Mesendoderm (in vitro differentiated cells): ENCODE data around the gene GJB2.

ENCODE experiments used
- DNase-seq: peaks from one replicate; pipeline ENCODE4 v3.0.0; 2013
- H2AK5ac ChIP-seq: 2 replicates; pipeline ENCODE4 v1.6.1; 2013; ENCODE audit warnings: low read length, inconsistent platforms
- H2BK120ac ChIP-seq: 2 replicates; pipeline ENCODE4 v1.6.1; 2013; ENCODE audit warnings: low read depth, mild to moderate bottlenecking, low read length, moderate library complexity, mixed read lengths
- H2BK15ac ChIP-seq: replicated peaks from 2 replicates; pipeline ENCODE4 v1.6.1; 2013; ENCODE audit warnings: low read depth, mild to moderate bottlenecking, moderate library complexity
- H2BK5ac ChIP-seq: 2 replicates; pipeline ENCODE4 v1.6.1; 2013; ENCODE audit warnings: low read length, inconsistent platforms
- H3K18ac ChIP-seq: 2 replicates; pipeline ENCODE4 v1.6.1; 2013; ENCODE audit warnings: mild to moderate bottlenecking, low read length, mixed read lengths
- H3K23ac ChIP-seq: one replicate; pipeline ENCODE4 v1.6.1; 2013; ENCODE audit warnings: low read length
- H3K27ac ChIP-seq: 2 replicates; pipeline ENCODE4 v1.5.1; 2013; ENCODE audit warnings: low read depth, mild to moderate bottlenecking, inconsistent platforms, low read length, moderate library complexity
- H3K27me3 ChIP-seq: 2 replicates; pipeline ENCODE4 v1.6.1; 2013; ENCODE audit warnings: low read length, control low read depth, mild to moderate bottlenecking, inconsistent platforms; ENCODE audit not compliant: insufficient read depth, poor library complexity
- H3K36me3 ChIP-seq: 2 replicates; pipeline ENCODE4 v1.6.1; 2013; ENCODE audit warnings: low read length, inconsistent platforms; ENCODE audit not compliant: control insufficient read depth, insufficient read depth
- H3K4ac ChIP-seq: one replicate; pipeline ENCODE4 v1.6.1; 2013; ENCODE audit warnings: low read depth, mild to moderate bottlenecking, low read length, moderate library complexity
- H3K4me1 ChIP-seq: 2 replicates; pipeline ENCODE4 v1.6.1; 2013; ENCODE audit warnings: low read depth, low read length, inconsistent platforms; ENCODE audit not compliant: control insufficient read depth
- H3K4me2 ChIP-seq: 2 replicates; pipeline ENCODE4 v1.6.1; 2013; ENCODE audit warnings: low read length
- H3K4me3 ChIP-seq: 2 replicates; pipeline ENCODE4 v1.5.1; 2013; ENCODE audit warnings: mild to moderate bottlenecking, low read length
- H3K56ac ChIP-seq: one replicate; pipeline ENCODE4 v1.6.1; 2013; ENCODE audit warnings: low read length
- H3K79me1 ChIP-seq: 2 replicates; pipeline ENCODE4 v1.6.1; 2013; ENCODE audit warnings: low read length, inconsistent platforms
- H3K79me2 ChIP-seq: 2 replicates; pipeline ENCODE4 v1.6.1; 2013; ENCODE audit warnings: mild to moderate bottlenecking, low read length; ENCODE audit not compliant: control insufficient read depth, insufficient read depth
- H3K9ac ChIP-seq: 2 replicates; pipeline ENCODE4 v1.6.1; 2013; ENCODE audit warnings: low read length, inconsistent platforms
- H4K5ac ChIP-seq: one replicate; pipeline ENCODE4 v1.6.1; 2013; ENCODE audit warnings: low read length
- H4K8ac ChIP-seq: one replicate; pipeline ENCODE4 v1.6.1; 2013; ENCODE audit warnings: low read depth, mild to moderate bottlenecking, control low read depth, low read length, moderate library complexity
- WGBS: extraction: QIAGEN DNeasy Blood & Tissue Kit; methylation state at CpG from one replicate; pipeline ENCODE4 v1.1.7; 2013; ENCODE audit warnings: low lambda C conversion rate, missing lambda C conversion rate; ENCODE audit not compliant: insufficient coverage; ENCODE audit errors: extremely low coverage; 5-methylcytosine and 5-hydroxymethylcytosine counted together

Gene GJB2

DNA sequence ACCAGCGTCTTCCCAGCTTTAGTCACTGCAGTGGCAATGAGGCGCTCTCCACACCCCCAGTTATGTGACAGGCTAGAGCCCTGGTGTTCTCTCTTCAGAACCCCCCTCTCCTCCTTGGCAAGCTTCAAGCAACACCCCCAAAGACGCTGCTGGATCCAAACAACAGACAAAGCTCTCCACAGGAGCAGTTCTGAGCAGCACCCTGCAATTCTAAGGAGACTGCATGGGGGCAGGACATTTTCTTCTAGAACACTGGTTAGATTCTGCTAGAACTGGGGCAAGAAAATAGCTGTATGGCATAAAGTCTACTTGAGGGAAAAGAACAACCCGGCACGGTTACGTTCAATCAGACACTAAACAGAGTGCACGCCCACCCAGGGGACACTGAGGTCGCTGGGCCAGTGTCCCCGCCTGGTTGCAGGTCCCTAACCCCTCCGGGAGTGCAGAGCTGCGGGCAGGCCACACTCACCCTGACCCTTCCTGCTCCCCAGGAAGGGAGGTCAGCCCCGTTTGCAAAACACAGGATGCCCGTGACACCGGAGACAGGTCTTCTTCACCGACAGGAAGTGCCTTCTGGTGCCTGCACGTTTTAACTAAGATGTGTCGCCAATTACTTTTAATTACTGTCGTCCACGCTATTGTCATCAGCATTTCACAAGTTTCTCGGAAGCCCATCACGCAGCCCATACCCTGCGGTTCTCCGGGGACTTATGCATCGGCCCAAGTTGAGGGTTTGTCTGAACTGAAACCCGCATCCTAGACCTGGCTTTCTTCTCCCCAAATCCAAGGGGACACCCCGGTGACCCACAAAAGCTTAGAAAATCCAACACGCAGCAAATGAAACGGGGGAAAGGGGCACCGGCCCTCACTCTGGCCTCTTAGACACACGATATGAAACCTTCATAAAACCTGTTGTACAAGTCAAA, 38.4 kb upstream of the GJB2 start:
- Histone ChIP-seq H3K18ac (no peak overlapping the region), H4K5ac (no peak overlapping the region), H2BK15ac (no peak overlapping the region), H3K36me3 (no peaks in the 10 kb centered on the region), H2AK5ac (no peak overlapping the region), H3K4ac (no peak overlapping the region), H3K27ac (no peak overlapping the region), H3K9ac (no peak overlapping the region), H3K79me2 (no peaks in the 10 kb centered on the region), H3K79me1 (no peaks in the 10 kb centered on the region), H3K27me3 (peaks cover 33% of the 10 kb centered on the region), H2BK120ac (no peak overlapping the region), H2BK5ac (no peak overlapping the region), H4K8ac (no peak overlapping the region), H3K56ac (no peak overlapping the region), H3K4me3 (no peak overlapping the region), H3K23ac (no peak overlapping the region), H3K4me1 (peaks cover 3% of the 10 kb centered on the region), H3K4me2 (peak overlapping the region; percentile 34)
- peak; percentile 17 for DNase-seq
- WGBS, result no CpG with 5 or more reads among the region's 30 CpGs

DNA sequence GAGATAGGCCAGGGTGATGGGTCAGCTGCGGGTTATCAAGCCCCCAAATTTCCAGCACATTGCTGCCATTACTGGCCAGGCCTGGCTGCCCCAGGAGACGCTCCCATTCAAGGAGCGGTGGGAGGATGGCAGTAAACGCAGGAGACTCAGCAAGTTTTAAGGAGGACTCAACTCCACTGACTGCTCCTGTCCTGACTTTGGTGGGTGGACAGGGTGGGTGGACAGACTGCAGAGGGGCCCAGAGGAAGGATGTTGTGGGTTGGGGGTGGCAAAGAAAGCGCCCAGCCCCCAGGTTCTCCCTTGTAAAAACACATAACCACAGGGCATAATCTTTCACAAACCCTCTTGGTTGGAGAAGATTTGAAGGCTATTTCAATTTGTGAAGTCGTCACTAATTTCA, 35.0 kb upstream of the GJB2 start:
- H3K9ac ChIP-seq, result no peak overlapping the region
- WGBS, result no CpG with 5 or more reads among the region's 6 CpGs

DNA sequence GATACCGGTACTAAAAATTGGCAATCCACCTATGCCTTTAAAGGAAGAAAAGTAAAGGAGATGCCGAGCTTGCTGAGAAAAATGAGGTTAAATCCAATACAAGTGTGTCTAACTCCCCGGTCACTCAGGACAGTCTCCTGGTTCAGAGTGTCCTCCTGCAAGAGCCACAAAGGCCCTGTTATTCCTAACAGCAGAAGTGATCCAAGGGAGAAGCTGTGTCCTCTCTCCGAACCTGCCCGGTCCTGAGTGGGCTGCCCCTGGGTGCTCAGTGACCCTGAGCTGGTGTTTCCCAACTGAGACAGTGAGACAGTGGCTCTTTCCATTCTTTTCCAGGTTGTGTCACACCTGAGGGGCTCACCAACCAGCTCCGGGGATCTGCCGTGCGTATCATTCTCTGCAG, 34.5 kb upstream of the GJB2 start:
- Histone ChIP-seq H3K23ac (no peak overlapping the region), H3K27me3 (peaks cover 20% of the 10 kb centered on the region), H3K4ac (no peak overlapping the region), H3K4me3 (no peak overlapping the region), H3K18ac (no peak overlapping the region), H4K5ac (no peak overlapping the region), H2BK5ac (no peak overlapping the region), H3K36me3 (no peaks in the 10 kb centered on the region), H3K79me1 (no peaks in the 10 kb centered on the region), H3K9ac (no peak overlapping the region), H3K56ac (no peak overlapping the region), H2AK5ac (no peak overlapping the region), H3K27ac (no peak overlapping the region), H4K8ac (no peak overlapping the region), H2BK15ac (no peak overlapping the region), H3K4me2 (no peak overlapping the region), H2BK120ac (no peak overlapping the region), H3K79me2 (no peaks in the 10 kb centered on the region), H3K4me1 (peaks cover 3% of the 10 kb centered on the region)
- no peak for DNase-seq
- WGBS, result no CpG with 5 or more reads among the region's 8 CpGs

More for the DNA sequence above, 35.0 kb upstream of the GJB2 start:
- Histone ChIP-seq H3K27me3 (peaks cover 24% of the 10 kb centered on the region), H3K27ac (no peak overlapping the region), H3K36me3 (no peaks in the 10 kb centered on the region), H3K4me2 (no peak overlapping the region), H3K79me2 (no peaks in the 10 kb centered on the region), H2BK120ac (no peak overlapping the region), H3K56ac (no peak overlapping the region), H3K4ac (no peak overlapping the region), H3K18ac (no peak overlapping the region), H2BK5ac (no peak overlapping the region), H3K23ac (no peak overlapping the region), H3K79me1 (no peaks in the 10 kb centered on the region), H3K4me3 (no peak overlapping the region), H4K5ac (no peak overlapping the region), H2AK5ac (no peak overlapping the region), H3K4me1 (peaks cover 3% of the 10 kb centered on the region), H2BK15ac (no peak overlapping the region), H4K8ac (no peak overlapping the region)
- DNase-seq, result no peak

- H3K27me3 ChIP-seq, result no peaks in the 10 kb centered on the region
- H3K9ac ChIP-seq, result no peak overlapping the region
- H2BK120ac ChIP-seq, result no peak overlapping the region
- H3K18ac ChIP-seq, result no peak overlapping the region
- H2AK5ac ChIP-seq, result no peak overlapping the region
- H3K79me1 ChIP-seq, result no peaks in the 10 kb centered on the region
- H3K4me3 ChIP-seq, result no peak overlapping the region
- no peak overlapping the region for H3K56ac ChIP-seq
- no peaks in the 10 kb centered on the region for H3K4me1 ChIP-seq
- H4K5ac ChIP-seq, result no peak overlapping the region
- DNase-seq, result no peak
- no peak overlapping the region for H2BK5ac ChIP-seq
- no peak overlapping the region for H3K4ac ChIP-seq
- no peaks in the 10 kb centered on the region for H3K79me2 ChIP-seq
- H2BK15ac ChIP-seq, result no peak overlapping the region
- no peak overlapping the region for H4K8ac ChIP-seq
- H3K27ac ChIP-seq, result no peak overlapping the region
- whole genome bisulfite sequencing, result no CpG with 5 or more reads among the region's 5 CpGs
- H3K23ac ChIP-seq, result no peak overlapping the region
- H3K4me2 ChIP-seq, result no peak overlapping the region
- no peaks in the 10 kb centered on the region for H3K36me3 ChIP-seq
Observed at GRCh38 chr13:20222553-20222952, 29.8 kb upstream of the GJB2 start.

DNA sequence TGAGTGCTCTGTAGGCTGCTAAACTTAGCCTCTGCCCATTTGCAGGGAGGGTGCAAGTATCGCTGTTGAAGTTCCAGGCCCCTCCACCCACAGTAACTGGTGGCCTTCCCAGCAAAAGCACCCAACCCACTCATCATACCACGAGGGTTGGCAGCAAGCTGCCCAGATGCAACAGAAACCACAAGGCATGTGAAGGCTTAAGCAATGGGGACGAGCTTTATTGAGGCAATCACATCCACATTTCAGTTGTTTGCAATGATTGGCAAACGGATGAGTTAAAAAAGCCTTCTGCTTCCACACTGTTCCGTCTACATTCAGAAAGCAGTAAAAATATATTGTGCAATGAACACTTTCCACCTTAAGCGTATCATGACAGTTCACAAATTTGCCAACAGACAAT, 29.0 kb upstream of the GJB2 start:
- no peak overlapping the region for H3K23ac ChIP-seq
- no peaks in the 10 kb centered on the region for H3K79me2 ChIP-seq
- no peak for DNase-seq
- H2BK15ac ChIP-seq, result no peak overlapping the region
- no CpG with 5 or more reads among the region's 6 CpGs for WGBS
- no peak overlapping the region for H2BK5ac ChIP-seq
- no peaks in the 10 kb centered on the region for H3K79me1 ChIP-seq
- H4K5ac ChIP-seq, result no peak overlapping the region
- no peak overlapping the region for H3K18ac ChIP-seq
- H3K4me3 ChIP-seq, result no peak overlapping the region
- H3K27me3 ChIP-seq, result no peaks in the 10 kb centered on the region
- no peak overlapping the region for H3K56ac ChIP-seq
- no peak overlapping the region for H3K27ac ChIP-seq
- no peaks in the 10 kb centered on the region for H3K36me3 ChIP-seq
- H4K8ac ChIP-seq, result no peak overlapping the region
- H2AK5ac ChIP-seq, result no peak overlapping the region
- no peaks in the 10 kb centered on the region for H3K4me1 ChIP-seq
- H2BK120ac ChIP-seq, result no peak overlapping the region
- no peak overlapping the region for H3K4ac ChIP-seq
- H3K4me2 ChIP-seq, result no peak overlapping the region
- H3K9ac ChIP-seq, result no peak overlapping the region

- Histone ChIP-seq H3K23ac (no peak overlapping the region), H3K56ac (no peak overlapping the region), H3K4me3 (no peak overlapping the region), H3K4me1 (no peaks in the 10 kb centered on the region), H2AK5ac (no peak overlapping the region), H3K79me1 (no peaks in the 10 kb centered on the region), H4K5ac (no peak overlapping the region), H4K8ac (no peak overlapping the region), H2BK120ac (no peak overlapping the region), H3K36me3 (no peaks in the 10 kb centered on the region), H3K4ac (no peak overlapping the region), H2BK5ac (no peak overlapping the region), H3K4me2 (no peak overlapping the region), H3K18ac (no peak overlapping the region), H3K27ac (no peak overlapping the region), H3K27me3 (no peaks in the 10 kb centered on the region), H3K79me2 (no peaks in the 10 kb centered on the region), H3K9ac (no peak overlapping the region), H2BK15ac (no peak overlapping the region)
- DNase-seq, result no peak
Observed at GRCh38 chr13:20219577-20219976, 26.8 kb upstream of the GJB2 start.
